Measurements from ENCODE around the gene CNTNAP2. TPM values are rescaled to one million over a fixed set of nuclear protein-coding genes. Genes with fewer than 3 reads are reported as not detected.

CNTNAP2 gene
- total and polyA plus RNA-seq, 12 donors = 0.07 to 0.77 (median 0.24) TPM

DNA sequence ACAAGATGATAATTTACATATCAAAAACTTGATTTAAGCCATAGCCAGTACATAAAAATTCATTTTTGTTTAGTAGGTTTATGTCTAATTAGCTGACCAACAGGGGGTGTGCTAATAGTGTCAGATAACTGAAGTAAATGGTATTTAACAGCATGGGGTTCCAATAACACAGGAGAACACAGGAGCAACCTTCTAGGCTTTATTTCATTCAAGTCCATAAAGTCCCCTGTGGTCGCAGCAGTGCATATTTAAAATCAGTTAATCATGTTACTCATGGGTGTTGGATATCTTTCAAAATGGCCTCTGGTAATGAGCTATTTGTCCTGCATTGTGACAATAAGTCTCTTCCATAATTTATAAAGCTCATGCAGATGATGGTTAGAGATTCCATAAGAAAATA lies 238.6 kb downstream of the CNTNAP2 start:
- no peak for TF ChIP-seq CTCF (IDR thresholded peaks at IDR 0.05)
- H3K27me3 ChIP-seq = no peaks in the 10 kb centered on the region
- H3K36me3 ChIP-seq = no peaks in the 10 kb centered on the region
- H3K4me3 ChIP-seq = no peak overlapping the region
- WGBS, 2 donors = 87 to 91% methylated on average over 1 of the region's 1 CpG
- no peak overlapping the region for H3K27ac ChIP-seq
- H3K4me1 ChIP-seq = no peaks in the 10 kb centered on the region
- DNase-seq = no peak
- no peak for ATAC-seq
- intact Hi-C loops (cut with DNase I) = no loop called here
- H3K9me3 ChIP-seq = peaks cover 0 to 5% (median 0%) of the 10 kb centered on the region in 11 donors

GRCh38 chr7:146359176-146359575 lies 242.6 kb downstream of the CNTNAP2 start:
- intact Hi-C loops (cut with DNase I) = no loop called here
- Histone ChIP-seq H3K4me3 (no peak overlapping the region), H3K4me1 (no peaks in the 10 kb centered on the region), H3K9me3 (peaks cover 0 to 2% (median 0%) of the 10 kb centered on the region in 11 donors), H3K36me3 (no peaks in the 10 kb centered on the region), H3K27me3 (no peaks in the 10 kb centered on the region), H3K27ac (no peak overlapping the region)
- TF ChIP-seq CTCF (IDR thresholded peaks at IDR 0.05) = no peak
- 33 to 83% methylated on average over 2 of the region's 2 CpGs for WGBS, 2 donors
- ATAC-seq (no peak), DNase-seq (no peak)

DNA sequence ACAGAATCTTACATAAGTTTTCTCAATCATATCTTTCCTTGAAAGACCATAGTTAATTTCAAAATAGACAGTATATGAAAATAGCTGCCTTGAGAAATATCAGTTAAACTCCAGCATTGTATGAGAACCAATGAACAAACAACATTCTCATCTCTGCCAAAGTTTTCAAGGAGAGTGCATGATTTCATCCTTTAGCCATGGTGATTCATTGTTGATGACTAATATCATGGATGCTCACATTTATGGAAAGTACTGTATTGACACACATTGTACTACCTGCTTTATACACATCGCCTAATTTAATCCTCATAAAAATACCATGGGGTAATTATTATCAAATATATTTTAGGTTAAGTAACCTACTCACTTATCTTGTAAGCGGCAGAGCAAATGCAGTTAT lies 250.3 kb downstream of the CNTNAP2 start:
- H3K36me3 ChIP-seq = no peaks in the 10 kb centered on the region
- H3K9me3 ChIP-seq = no peaks in the 10 kb centered on the region
- ATAC-seq (no peak), DNase-seq (no peak)
- H3K4me3 ChIP-seq = no peak overlapping the region
- H3K27ac ChIP-seq = no peak overlapping the region
- no peaks in the 10 kb centered on the region for H3K27me3 ChIP-seq
- H3K4me1 ChIP-seq = no peaks in the 10 kb centered on the region
- no peak for TF ChIP-seq CTCF (IDR thresholded peaks at IDR 0.05)
- 82 to 86% methylated on average over 2 of the region's 2 CpGs for WGBS, 2 donors
- intact Hi-C loops (cut with DNase I) = no loop called here

DNA sequence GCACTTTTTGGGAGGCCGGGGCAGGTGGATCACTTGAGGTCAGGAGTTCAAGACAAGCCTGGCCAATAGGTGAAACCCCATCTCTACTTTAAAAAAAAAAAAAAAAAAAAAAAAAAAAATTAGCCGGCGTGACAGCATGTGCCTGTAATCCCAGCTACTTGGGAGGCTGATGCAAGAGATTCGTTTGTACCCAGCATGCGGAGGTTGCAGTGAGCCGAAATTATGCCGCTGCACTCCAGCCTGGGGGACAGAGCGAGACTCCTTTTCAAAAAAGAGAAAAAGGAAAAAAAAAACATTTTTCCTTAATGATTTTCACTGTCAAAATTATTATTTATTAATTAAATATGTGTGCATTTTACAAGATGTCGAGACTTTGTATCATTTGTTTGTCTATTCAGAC lies 253.6 kb downstream of the CNTNAP2 start:
- intact Hi-C loops (cut with DNase I) = no loop called here
- no peak overlapping the region for H3K27ac ChIP-seq
- WGBS, 2 donors = 88 to 89% methylated on average over 9 of the region's 9 CpGs

More for the DNA sequence above, 253.6 kb downstream of the CNTNAP2 start:
- DNase-seq = no peak
- TF ChIP-seq CTCF (IDR thresholded peaks at IDR 0.05) = no peak
- no peak for ATAC-seq
- no peaks in the 10 kb centered on the region for H3K4me1 ChIP-seq
- no peak overlapping the region for H3K4me3 ChIP-seq
- H3K27me3 ChIP-seq = no peaks in the 10 kb centered on the region
- H3K9me3 ChIP-seq = no peaks in the 10 kb centered on the region
- no peaks in the 10 kb centered on the region for H3K36me3 ChIP-seq

Measured in heart right ventricle (tissue), 16 donors.